MM.1S (cell line): ENCODE measurements around the gene HEPACAM.

ENCODE experiments used
- EZH2 ChIP-seq: fragments of 300-600 bp; sonication (generic); optimal IDR thresholded peaks from 2 replicates; pipeline ENCODE3; 2017; ENCODE audit warnings: low read depth, mild to moderate bottlenecking, antibody characterized with exemption, low read length, mixed read lengths
- EZH2phosphoT487 ChIP-seq: fragments of 300-600 bp; sonication (generic); IDR thresholded peaks from 2 replicates; pipeline ENCODE4 v1.6.1; 2018; ENCODE audit warnings: antibody characterized with exemption, low read length
- TF ChIP-seq, protein P1 (sequence below): fragments of 300-600 bp; sonication (generic); IDR thresholded peaks from 2 replicates; pipeline ENCODE4 v1.5.1; 2016; ENCODE audit warnings: antibody characterized with exemption, low read length, mixed read lengths

DNA sequence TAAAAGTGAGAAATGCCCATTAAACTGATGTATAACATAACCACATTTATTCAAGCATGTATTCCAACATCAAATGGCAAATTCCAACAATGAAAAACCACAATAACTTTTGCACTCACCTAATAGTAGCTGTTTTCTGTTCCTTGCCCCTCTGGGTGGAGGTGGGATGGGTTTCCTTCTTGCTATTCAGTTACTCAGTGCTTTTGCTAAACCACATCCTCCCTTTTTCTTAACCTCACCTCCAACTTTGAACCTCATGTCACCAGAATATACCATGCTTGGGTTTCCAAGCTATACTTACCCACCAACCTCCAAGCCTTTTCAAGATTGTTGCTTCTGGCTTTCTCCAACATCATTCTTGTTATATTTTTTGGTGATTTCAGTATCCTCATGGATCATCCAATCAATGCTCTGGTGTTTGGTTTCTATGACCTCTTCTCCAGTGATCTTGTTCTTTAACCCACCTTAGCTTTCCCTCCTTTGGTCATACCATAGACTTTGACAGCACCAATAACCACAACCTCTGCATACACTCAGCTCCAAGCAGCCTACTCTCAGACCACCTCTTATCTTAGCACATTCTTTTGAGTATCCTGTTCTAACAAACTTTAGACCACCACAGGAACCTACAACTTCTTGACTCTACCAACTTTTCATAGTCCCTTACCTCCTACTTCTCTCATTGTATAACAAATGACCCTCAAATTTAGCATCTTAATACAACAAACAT lies 14.9 kb upstream of the HEPACAM start:
- TF ChIP-seq EZH2phosphoT487 (no peak), EZH2 (no peak)
- TF ChIP-seq, protein P1, sequence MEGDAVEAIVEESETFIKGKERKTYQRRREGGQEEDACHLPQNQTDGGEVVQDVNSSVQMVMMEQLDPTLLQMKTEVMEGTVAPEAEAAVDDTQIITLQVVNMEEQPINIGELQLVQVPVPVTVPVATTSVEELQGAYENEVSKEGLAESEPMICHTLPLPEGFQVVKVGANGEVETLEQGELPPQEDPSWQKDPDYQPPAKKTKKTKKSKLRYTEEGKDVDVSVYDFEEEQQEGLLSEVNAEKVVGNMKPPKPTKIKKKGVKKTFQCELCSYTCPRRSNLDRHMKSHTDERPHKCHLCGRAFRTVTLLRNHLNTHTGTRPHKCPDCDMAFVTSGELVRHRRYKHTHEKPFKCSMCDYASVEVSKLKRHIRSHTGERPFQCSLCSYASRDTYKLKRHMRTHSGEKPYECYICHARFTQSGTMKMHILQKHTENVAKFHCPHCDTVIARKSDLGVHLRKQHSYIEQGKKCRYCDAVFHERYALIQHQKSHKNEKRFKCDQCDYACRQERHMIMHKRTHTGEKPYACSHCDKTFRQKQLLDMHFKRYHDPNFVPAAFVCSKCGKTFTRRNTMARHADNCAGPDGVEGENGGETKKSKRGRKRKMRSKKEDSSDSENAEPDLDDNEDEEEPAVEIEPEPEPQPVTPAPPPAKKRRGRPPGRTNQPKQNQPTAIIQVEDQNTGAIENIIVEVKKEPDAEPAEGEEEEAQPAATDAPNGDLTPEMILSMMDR, result no peak
